ENCODE data around the gene BDP1.
"Not testable (repeated sequence)": the region's sequence is repeated elsewhere in the genome, so short reads cannot be mapped to it uniquely, and the experiment has no call there.

The BDP1 gene

GRCh38 chr5:71455427-71456361, at the start of gene BDP1:
TSS of gene BDP1 (plus strand) at chr5:71455651. CDS start at chr5:71455878, 227 bp downstream.
- DNase-seq (ENCODE audit: low read depth): peak; percentile 92
- H3K4me3 ChIP-seq (ENCODE audit: low read depth, low read length): peak within 1 kb of the TSS; percentile 98
- in situ Hi-C loops (cut with HindIII; ENCODE audit: low sequenced_read_pairs): no loop called here
- TF ChIP-seq CTCF (IDR thresholded peaks at IDR 0.05; ENCODE audit: low read depth, low read length, missing control alignments): peak; percentile 42

- DNase-seq (ENCODE audit: low read depth); H3K4me3 ChIP-seq (ENCODE audit: low read depth, low read length); in situ Hi-C loops (cut with HindIII; ENCODE audit: low sequenced_read_pairs): not testable (repeated sequence)
Measured at GRCh38 chr5:71410088-71410487, 45.4 kb upstream of the BDP1 start.

- DNase-seq (ENCODE audit: low read depth): not testable (repeated sequence)
Measured at GRCh38 chr5:71415626-71416025, 39.8 kb upstream of the BDP1 start.

GRCh38 chr5:71418026-71418425, 37.4 kb upstream of the BDP1 start:
- DNase-seq (ENCODE audit: low read depth); H3K4me3 ChIP-seq (ENCODE audit: low read depth, low read length); in situ Hi-C loops (cut with HindIII; ENCODE audit: low sequenced_read_pairs): not testable (repeated sequence)

More at GRCh38 chr5:71415626-71416025, 39.8 kb upstream of the BDP1 start:
- in situ Hi-C loops (cut with HindIII; ENCODE audit: low sequenced_read_pairs); H3K4me3 ChIP-seq (ENCODE audit: low read depth, low read length): not testable (repeated sequence)

- DNase-seq (ENCODE audit: low read depth); in situ Hi-C loops (cut with HindIII; ENCODE audit: low sequenced_read_pairs); H3K4me3 ChIP-seq (ENCODE audit: low read depth, low read length): not testable (repeated sequence)
Measured at GRCh38 chr5:71421278-71421677, 34.2 kb upstream of the BDP1 start.

- DNase-seq (ENCODE audit: low read depth); in situ Hi-C loops (cut with HindIII; ENCODE audit: low sequenced_read_pairs); H3K4me3 ChIP-seq (ENCODE audit: low read depth, low read length): not testable (repeated sequence)
Measured at GRCh38 chr5:71423896-71424295, 31.6 kb upstream of the BDP1 start.

- not testable (repeated sequence) for DNase-seq (ENCODE audit: low read depth)
Measured at GRCh38 chr5:71426686-71427474, 28.6 kb upstream of the BDP1 start.

GRCh38 chr5:71432410-71432809, 23.0 kb upstream of the BDP1 start:
- in situ Hi-C loops (cut with HindIII; ENCODE audit: low sequenced_read_pairs); DNase-seq (ENCODE audit: low read depth); H3K4me3 ChIP-seq (ENCODE audit: low read depth, low read length): not testable (repeated sequence)

More at GRCh38 chr5:71426686-71427474, 28.6 kb upstream of the BDP1 start:
- in situ Hi-C loops (cut with HindIII; ENCODE audit: low sequenced_read_pairs); H3K4me3 ChIP-seq (ENCODE audit: low read depth, low read length): not testable (repeated sequence)

GRCh38 chr5:71434825-71435224, 20.6 kb upstream of the BDP1 start:
- H3K4me3 ChIP-seq (ENCODE audit: low read depth, low read length); in situ Hi-C loops (cut with HindIII; ENCODE audit: low sequenced_read_pairs); DNase-seq (ENCODE audit: low read depth): not testable (repeated sequence)

- DNase-seq (ENCODE audit: low read depth); in situ Hi-C loops (cut with HindIII; ENCODE audit: low sequenced_read_pairs): not testable (repeated sequence)
Measured at GRCh38 chr5:71441564-71441963, 13.9 kb upstream of the BDP1 start.

GRCh38 chr5:71443891-71444290, 11.6 kb upstream of the BDP1 start:
- DNase-seq (ENCODE audit: low read depth); in situ Hi-C loops (cut with HindIII; ENCODE audit: low sequenced_read_pairs); H3K4me3 ChIP-seq (ENCODE audit: low read depth, low read length): not testable (repeated sequence)

More at GRCh38 chr5:71441564-71441963, 13.9 kb upstream of the BDP1 start:
- H3K4me3 ChIP-seq (ENCODE audit: low read depth, low read length): not testable (repeated sequence)

- H3K4me3 ChIP-seq (ENCODE audit: low read depth, low read length); DNase-seq (ENCODE audit: low read depth); in situ Hi-C loops (cut with HindIII; ENCODE audit: low sequenced_read_pairs): not testable (repeated sequence)
Measured at GRCh38 chr5:71445015-71445414, 10.4 kb upstream of the BDP1 start.

- in situ Hi-C loops (cut with HindIII; ENCODE audit: low sequenced_read_pairs); H3K4me3 ChIP-seq (ENCODE audit: low read depth, low read length); DNase-seq (ENCODE audit: low read depth): not testable (repeated sequence)
Measured at GRCh38 chr5:71445523-71446152, 9.8 kb upstream of the BDP1 start.

- DNase-seq (ENCODE audit: low read depth); in situ Hi-C loops (cut with HindIII; ENCODE audit: low sequenced_read_pairs); H3K4me3 ChIP-seq (ENCODE audit: low read depth, low read length): not testable (repeated sequence)
Measured at GRCh38 chr5:71446540-71447216, 8.8 kb upstream of the BDP1 start.
